DLD1 (cell line): Measurements from ENCODE around the gene ALOX5.
"Not testable (repeated sequence)": the region's sequence is repeated elsewhere in the genome, so short reads cannot be mapped to it uniquely, and the experiment has no call there.

ENCODE experiments used
- in situ Hi-C: cut with HindIII; loops from 2 replicates; pipeline ENCODE4 v1.10.0; 2017; ENCODE audit warnings: low sequenced_read_pairs

Gene ALOX5

DNA sequence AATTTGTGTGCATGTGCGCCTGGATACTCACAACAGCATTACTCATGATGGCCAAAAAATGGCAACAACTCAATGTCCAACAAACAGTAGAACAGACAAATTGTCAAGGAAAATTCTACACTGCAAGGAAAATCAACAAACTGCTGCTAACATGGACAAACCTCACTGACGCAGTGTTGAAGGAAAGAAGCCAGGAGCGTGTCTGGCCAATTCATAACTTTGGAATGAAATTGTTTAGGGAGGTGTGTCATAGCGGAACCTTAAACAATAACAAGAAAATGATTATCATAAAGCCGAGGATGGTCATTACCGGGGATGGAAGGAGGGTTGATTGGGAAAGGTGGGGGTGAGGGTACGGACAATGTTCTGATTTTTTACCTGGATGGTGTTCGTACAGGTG is 29.1 kb downstream of the ALOX5 start:
- in situ Hi-C loops, result no loop called here

DNA sequence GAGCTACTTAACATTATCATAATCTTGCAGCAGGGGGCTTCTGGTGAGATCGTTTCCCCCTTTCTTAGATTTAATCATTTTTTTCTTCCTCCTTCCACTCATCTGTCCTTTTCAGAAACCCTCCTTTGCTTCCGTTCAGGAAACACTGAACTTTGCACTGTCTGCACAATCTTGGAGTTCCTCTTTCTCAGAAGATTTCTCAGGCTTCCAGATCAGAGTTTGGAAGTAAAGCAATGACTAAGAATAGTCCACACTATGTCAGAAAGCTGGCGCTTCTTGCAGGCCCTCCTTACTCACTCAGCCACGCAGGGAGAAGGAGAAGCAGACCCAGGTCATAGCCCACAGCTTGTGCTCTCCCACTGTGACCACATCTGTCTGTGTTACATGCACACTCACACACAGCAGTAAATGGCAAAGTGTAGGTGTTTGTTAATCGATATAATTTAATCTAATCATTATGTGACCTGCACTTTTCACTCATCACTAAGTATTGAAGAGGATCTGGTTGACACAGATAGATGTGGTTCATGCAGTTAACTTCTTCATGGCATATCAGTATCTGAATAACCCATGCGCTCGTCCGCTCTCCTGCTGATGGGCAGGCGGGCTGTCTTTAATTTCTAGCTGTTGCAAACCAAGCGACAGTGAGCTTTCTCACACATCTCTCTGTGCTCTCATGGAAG is 30.2 kb downstream of the ALOX5 start:
- in situ Hi-C loops, result no loop called here

DNA sequence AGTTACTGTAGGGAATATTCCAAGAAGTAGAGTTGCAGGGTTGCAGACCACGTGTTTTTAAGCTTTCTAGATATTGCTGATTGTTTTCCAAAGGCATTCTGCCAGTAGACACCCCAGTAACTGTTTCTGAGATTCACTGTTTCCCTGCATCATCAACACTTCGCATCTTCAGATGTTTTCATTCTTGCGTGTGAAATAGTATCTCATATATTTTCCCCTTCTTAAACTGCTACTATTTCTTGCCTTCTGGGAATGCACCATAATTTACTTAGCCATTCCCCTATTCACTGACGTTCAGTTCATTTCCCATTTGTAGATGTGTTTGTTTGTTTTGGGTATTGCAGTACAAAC is 30.7 kb downstream of the ALOX5 start:
- in situ Hi-C loops, result no loop called here

DNA sequence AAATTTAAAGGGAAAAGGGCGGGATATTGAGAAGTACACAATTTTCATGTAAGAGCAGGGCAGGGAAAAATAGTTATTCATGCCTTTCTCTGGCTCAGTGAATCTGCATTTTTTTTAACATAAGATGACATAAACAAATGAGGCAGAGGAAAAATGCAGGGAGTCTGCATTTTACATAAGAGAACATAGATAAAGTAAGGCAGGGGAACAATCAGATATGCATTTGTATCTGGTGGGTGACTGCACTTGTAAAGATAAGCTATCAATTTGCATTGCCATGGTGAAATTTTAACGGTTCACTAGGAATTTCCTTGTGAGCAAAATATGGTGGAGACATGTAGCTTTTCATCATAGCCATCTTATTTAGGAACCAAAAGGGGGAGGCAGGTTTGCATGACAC is 33.5 kb downstream of the ALOX5 start:
- in situ Hi-C loops, result no loop called here

DNA sequence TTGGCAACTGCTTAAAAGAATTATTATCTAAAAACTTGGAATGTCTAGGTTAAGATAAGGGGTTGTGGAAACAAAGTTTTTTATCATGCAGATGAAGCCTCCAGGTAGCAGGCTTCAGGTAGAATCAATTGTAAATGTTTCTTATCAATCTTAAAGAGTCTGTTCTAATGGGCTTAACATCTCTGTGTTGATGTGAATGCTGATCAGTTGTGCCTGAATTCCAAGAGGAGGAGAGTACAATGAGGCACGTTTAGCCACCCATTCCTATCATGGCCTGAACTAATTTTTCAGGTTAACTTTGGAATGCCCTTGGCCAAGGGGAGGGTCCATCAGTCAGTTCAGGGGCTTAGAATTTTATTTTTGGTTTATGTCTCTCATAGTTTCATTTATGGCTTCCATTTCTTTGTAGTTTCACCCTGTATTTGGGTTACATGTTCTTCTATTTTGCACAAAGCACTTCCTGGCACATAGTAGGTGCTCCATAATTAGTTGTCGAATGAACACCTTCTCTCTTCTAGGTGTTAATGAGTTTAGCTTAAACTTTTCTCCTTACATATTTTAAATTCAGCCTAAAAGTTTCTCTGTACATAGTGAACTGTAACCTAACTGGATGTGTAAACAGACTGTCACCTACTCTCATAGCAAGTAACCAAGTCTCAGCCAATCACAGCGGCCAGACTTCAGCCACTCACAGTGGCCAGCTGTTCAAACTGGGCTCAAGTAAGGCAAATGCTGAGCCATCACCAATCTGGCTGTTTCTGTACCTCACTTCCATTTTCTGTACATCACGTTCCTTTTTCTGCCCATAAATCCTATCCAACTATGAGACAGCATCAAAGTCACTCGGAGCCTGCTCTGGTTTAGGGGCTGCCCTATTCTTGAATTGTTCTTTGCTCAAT is 34.7 kb downstream of the ALOX5 start:
- in situ Hi-C loops, result no loop called here

DNA sequence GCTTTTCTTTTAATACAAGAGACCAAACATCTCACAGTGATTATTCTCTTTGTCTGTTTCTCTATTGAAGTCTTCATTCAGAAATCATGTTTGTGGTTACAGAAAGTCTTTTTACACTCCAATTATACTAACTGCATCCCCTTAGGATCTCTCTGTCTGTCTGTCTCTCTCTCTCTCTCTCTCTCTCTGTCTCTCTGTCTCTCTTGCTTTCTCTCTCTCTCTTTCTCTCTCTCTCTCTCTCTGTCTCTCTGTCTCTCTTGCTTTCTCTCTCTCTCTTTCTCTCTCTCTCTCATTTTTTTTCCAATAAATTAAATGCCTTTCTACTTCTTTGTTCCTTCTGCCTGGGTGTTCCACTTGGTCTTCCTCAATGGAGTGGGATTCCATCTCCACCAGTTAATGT is 35.3 kb downstream of the ALOX5 start:
- in situ Hi-C loops, result not testable (repeated sequence)

DNA sequence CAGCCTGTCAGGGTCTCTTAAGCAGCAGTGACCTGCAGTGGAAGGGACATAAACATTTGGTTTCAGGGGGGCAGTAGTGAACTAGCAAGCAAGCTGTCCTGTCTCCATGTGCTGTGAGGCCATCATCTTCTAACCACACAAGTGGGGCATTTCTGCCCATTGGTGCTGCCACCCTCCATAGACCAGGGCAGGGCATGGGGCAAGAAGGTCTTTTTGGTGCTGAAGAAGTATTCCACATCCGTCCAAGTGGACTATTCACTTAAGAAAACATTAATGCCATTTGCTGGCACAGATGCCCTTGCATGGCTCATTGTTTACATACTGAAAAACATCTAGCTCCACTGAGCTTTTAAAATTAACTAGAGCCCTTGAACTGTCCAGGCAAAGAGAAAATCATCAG is 35.8 kb downstream of the ALOX5 start:
- in situ Hi-C loops, result no loop called here

DNA sequence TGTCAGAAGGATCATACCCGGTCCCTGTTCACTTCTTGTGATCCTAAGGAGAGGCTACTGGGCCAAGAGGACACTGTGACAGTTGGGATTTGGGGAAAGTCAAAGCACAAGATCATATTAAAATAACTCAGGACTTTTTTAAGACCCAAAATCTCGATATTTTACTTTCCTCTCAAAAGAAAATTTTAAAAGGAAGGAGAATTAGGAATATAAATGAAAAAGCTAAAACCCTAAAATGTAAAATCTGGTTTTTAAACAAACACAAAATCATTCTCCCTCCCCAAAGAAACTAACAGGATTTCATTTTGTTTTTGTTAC is 36.4 kb downstream of the ALOX5 start:
- in situ Hi-C loops, result no loop called here

DNA sequence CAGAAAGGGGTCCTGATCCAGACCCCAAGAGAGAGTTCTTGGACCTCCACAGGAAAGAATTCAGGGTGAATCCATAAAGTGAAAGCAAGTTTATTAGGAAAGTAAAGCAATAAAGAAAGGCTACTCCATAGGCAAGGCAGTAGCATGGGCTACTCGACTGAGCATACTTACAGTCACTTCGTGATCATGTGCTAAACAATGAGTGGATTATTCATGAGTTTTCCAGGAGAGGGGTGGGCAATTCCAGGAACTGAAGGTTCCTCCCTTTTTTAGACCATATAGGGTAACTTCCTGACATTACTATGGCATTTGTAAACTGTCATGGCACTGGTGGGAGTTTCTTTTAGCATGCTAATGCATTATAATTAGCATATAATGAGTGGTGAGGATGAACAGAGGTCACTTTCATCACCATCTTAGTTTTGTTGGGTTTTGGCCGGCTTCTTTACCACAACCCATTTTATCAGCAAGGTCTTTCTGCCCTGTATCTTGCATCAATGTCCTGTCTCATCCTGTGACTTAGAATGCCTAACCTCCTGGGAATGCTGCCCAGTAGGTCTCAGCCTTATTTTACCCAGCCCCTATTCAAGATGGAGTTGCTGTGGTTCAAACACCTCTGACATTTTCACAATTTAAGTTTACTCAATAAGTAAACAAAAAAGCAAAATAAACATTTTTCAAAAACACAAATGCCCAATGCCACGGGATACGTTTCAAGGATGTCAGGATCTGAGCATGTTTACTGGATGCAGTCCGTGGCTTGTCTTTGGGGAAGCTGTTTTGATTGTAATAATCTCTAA is 37.0 kb downstream of the ALOX5 start:
- in situ Hi-C loops, result no loop called here

DNA sequence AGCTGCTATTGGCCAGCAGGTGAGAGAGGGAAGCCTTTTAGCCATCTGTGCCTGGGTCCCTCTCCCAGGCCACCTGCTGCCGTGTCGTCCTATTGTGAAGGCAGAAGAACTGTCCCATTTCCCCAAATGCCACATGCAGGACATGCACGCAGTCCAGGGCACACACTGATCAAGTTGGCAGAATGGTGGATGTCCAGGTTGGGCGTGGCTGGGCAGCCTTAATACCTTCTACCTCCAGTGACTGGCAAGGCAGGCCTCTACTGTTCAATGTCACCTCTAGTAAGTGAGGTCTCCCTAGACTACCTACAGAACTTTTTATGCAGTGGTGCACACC is 37.6 kb downstream of the ALOX5 start:
- in situ Hi-C loops, result no loop called here

DNA sequence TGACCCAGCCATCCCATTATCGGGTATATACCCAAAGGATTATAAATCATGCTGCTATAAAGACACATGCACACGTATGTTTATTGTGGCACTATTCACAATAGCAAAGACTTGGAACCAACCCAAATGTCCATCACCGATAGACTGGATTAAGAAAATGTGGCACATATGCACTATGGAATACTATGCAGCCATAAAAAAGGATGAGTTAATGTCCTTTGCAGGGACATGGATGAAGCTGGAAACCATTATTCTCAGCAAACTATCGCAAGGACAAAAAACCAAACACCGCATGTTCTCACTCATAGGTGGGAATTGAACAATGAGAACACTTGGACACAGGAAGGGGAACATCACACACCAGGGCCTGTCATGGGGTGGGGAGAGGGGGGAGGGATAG is 41.0 kb downstream of the ALOX5 start:
- in situ Hi-C loops, result not testable (repeated sequence)

DNA sequence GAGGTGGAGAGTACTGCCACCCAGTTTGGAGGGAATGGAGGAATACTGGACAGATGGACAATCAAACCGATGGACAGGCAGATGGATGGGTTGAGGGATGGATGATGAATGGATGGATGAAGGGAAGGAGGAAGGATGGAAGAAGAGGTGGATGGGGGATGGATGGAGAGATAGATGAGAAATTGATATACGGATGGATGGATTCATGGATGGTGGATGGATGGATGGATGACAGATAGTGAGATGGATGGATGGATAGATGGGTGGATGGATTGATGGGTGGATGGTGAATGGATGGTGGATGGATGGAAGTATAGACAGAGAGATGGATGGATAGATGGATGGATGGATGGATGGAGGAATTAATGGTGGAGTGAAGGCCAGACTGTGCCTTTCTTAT is 42.6 kb downstream of the ALOX5 start:
- in situ Hi-C loops, result no loop called here

DNA sequence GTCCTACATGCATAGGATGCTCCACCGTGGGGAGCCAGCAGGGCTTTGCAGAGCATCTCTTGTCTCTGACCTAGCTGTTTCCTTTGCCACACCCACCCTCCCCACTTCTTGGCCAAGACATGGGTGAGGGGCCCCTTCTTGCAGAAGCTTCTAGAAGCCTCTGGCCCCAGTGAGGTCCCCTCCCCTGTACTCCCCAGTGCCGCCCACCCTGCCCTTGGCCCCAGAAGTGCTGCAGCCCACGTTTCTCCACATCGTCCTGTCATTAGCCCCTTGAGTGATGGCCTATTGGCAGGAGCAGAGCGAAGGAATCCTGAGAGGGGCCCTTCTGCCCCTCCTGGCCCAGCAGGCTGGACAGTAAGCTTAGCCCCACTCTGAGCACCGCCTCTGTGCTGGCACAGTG is 43.7 kb downstream of the ALOX5 start:
- in situ Hi-C loops, result no loop called here

DNA sequence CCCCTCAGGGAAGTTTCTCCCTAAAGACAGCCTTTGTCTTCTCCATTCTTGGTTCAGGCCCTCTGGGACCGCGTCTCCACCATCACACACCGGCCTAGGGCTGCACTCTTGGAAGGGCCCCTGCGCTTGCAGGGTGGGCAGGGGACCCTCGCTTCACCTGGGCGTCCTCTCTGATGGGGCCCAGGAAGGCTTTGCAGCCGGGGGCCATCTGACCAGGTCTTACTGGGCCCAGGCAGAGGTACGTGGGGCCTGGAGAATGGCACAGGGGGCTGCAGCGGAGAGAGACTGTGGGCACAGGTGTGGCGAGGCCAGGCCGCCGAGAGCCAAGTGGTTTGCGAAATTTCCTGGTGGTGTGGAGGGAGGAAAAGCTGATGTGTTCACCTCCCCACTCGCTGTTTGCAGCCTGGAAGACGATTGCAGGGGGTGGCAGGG is 44.4 kb downstream of the ALOX5 start:
- in situ Hi-C loops, result no loop called here

DNA sequence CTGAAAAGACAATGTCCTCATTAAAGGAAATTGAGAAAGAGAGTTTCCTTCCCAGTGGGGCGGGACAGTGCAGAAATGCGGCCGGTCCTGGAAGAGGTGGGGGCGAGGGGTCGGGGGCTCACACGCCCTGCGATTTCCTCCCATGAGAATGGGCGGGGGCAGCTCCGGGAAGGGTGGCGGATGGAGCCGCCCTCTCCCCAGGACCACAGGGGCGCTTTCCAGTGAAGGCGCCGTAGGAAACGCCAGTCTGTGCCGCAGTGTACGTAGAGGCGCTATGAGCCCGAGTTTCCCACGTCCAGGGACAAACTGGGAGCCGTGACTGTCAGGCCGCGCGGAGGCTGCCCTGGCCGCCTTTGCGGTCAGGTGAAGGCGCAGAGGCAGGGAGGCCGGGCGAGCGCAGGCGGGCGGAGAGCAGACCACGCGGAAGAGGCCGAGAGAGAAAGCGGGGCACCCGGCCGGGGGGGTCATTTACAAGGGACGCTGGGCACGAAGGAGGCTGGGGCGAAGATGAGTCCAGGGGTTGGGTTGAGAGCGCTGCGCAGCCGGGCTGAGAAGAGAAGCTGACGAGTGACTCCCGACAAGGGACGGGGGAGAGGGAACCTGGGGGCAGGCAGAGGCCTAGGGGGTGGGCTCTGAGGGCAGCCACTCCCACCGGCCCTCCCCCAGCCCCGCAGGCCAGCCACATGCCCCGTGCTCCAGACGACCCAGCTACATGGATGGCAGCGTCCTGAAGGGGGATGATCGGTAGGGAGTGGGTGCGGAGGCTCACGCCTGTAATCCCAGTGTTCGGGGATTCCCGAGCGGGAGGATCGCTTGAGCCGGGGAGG is 45.0 kb downstream of the ALOX5 start:
- in situ Hi-C loops, result no loop called here

DNA sequence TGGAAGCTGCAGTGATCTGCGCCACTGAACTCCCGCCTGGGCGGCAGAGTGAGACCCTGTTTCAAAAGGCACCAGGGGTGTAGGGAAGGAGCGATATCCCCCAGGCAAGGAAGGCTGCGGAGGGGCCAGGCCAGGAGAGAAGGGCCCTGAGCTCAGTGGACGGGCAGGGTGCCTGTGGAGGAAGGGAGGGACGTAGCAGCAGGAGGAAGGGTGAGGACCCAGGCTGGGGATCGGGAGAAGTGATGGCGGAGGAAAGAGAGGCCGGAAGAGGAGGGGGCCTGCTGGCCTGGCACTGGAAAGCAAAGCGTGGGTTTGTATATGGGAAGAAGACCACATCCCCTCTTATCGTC is 45.6 kb downstream of the ALOX5 start:
- in situ Hi-C loops, result no loop called here

DNA sequence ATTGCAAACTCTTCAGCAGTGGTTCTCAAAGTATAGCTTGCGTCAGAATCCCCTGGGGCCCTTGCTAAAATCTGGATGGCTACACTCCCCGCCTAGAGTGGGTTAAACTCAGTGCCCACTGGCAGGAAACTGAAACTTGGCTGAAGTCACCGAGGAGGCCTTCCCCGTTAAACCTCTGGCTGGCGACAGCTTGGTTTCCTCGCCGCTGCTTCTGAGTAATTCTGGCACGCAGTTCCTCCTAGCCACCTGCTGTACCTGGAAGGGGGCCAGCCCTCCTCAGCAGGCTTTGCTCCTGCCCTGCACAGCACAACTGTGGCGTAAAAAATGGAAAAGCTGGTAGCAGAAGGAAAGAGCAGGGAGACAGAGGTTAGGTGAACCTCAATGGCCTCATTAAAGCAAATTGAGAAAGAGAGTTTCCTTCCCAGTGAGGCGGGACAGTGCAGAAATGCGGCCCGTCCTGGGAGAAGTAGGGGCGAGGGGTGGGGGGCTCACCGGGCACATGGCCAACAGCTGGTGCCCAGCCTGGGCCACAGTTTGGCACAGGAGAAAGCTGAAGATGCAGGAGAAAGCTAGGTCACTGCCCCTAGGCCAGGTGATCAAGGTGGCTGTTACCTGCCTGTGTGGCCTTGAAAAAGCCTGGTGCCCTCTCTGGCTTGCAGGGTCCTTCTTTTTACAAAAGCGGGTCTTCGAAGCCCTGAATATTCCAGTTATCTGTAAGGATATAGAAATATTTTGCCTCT is 46.6 kb downstream of the ALOX5 start:
- in situ Hi-C loops, result no loop called here

DNA sequence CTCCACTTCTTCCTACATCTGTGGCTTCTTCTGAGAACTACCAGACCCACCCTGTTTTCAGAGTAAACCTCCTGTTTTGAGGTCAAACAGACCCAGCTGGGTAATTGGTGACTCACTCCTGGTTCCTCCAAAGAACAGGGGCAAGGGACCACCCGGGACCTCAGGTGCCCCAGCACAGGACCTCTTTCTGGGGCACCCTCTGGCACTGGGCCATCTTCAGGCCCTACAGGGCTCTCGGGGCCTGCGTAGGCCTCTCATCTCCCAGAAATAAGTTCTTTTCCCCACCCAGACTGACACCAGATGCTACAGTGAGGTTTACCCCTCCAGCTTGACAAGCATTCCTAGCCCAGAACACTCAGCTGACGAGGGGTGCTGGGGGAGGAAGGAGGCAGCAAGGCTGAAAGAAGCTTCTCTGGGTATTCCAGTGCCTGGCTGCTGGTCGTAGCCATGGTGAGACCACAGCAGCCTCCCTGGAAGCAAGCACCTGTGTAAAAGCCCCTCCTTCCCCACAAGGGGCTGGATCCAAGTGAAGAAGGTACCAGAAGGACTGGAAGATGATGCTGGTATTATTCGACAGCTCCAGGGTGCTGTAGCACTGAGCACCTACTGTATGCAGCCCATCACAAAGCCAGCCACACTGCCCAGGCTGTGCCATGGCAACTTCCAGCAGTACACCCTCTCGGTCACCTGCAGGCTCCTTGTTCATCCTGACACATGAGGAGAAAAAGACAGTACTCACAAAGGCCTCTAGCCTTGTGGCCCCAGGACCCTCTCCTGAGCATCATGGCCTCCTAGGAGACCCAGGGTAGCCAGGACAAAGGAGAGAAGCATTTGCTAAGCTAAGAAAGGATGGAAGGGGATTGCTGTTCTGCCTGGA is 47.4 kb downstream of the ALOX5 start:
- in situ Hi-C loops, result no loop called here

DNA sequence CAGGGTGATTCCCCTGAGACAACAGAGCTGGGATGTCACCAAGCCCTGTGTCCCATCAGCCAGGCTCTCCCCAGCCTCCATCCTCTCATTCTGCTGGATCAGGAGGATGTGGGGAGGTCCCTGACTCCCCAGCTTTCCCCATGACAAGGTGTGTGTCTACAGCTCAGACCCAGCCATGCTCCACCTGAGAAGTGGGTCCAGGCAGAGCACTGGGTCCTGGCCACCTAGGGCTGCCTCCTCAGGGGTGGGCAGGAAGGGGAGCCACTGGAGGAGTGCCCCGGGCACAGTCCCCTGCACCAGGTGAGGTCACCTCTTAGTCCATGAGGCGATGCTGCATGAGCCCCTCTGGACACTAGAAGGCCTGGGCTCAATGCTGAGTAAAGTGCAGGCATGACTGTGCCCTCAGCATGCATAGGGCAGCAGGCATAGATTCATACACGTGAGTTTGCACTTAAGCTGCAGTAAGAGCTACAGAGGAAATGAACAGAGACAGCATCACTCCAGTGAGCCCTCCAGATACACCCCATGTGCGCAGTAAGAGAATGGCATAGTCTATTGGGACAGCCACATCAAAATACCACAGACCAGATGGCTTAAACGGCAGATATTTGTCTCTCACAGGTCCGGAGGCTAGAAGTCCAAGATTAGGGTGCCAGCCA is 48.3 kb downstream of the ALOX5 start:
- in situ Hi-C loops, result no loop called here
